A549 (cell line): ENCODE results near the gene SRGAP3.

Source experiments
- CBX2 ChIP-seq: fragments of 200-600 bp; sonication (generic); IDR thresholded peaks from 2 replicates; pipeline ENCODE4 v1.6.1; 2016; ENCODE audit warnings: low read depth, mild to moderate bottlenecking, borderline replicate concordance
- CEBPB ChIP-seq, 2 experiments: fragments of >200 bp in 1 of 2; sonication (Bioruptor Twin) in 1 of 2; formaldehyde crosslinking in 1 of 2; IDR thresholded peaks; 2 replicates each; pipeline ENCODE4 v1.6.1; 2012 to 2016
- CHD2 ChIP-seq: fragments of 150-350 bp; IDR thresholded peaks from 2 replicates; pipeline ENCODE4 v1.6.1; 2014; ENCODE audit warnings: low read length; ENCODE audit not compliant: partially characterized antibody
- ESRRA ChIP-seq: fragments of 150-350 bp; IDR thresholded peaks from 2 replicates; pipeline ENCODE4 v1.6.1; 2014; ENCODE audit warnings: mild to moderate bottlenecking, low read length, borderline replicate concordance
- FOSL2 ChIP-seq, 2 experiments: fragments of 450-650 bp in 1 of 2; fragments of >200 bp in 1 of 2; sonication (Bioruptor Twin) in 1 of 2; formaldehyde crosslinking; IDR thresholded peaks; 2 replicates each; pipeline versions ENCODE4 v1.5.0 to v1.6.1; 2016 to 2020; ENCODE audit warnings: mild to moderate bottlenecking in 1 of 2, moderate library complexity in 1 of 2
- PHF8 ChIP-seq: fragments of 200-600 bp; sonication (generic); IDR thresholded peaks from 2 replicates; pipeline ENCODE4 v1.6.1; 2016; ENCODE audit warnings: low read depth, mild to moderate bottlenecking, antibody characterized with exemption, moderate library complexity, borderline replicate concordance
- RAD21 ChIP-seq, 2 experiments: fragments of >200 bp in 1 of 2; sonication (Bioruptor Twin) in 1 of 2; formaldehyde crosslinking in 1 of 2; IDR thresholded peaks in 1 of 2; conservative IDR thresholded peaks in 1 of 2; 2 replicates in 1 of 2; 3 replicates in 1 of 2; pipeline ENCODE4 v1.6.1; 2012 to 2018; ENCODE audit warnings: inconsistent platforms in 1 of 2
- RFX5 ChIP-seq: fragments of 450-650 bp; IDR thresholded peaks from 2 replicates; pipeline ENCODE4 v1.7.1; 2014; ENCODE audit warnings: antibody characterized with exemption, mild to moderate bottlenecking, moderate library complexity
- TF ChIP-seq, protein P1 (sequence below): fragments of 250-450 bp; sonication (Bioruptor Pico); IDR thresholded peaks from 2 replicates; pipeline ENCODE4 v1.5.0; 2021; ENCODE audit warnings: mild to moderate bottlenecking, moderate library complexity, borderline replicate concordance
- TF ChIP-seq, protein P2 (sequence below): fragments of >200 bp; sonication (Bioruptor Twin); formaldehyde crosslinking; IDR thresholded peaks from 3 replicates; pipeline ENCODE4 v1.5.1; 2016

DNA sequence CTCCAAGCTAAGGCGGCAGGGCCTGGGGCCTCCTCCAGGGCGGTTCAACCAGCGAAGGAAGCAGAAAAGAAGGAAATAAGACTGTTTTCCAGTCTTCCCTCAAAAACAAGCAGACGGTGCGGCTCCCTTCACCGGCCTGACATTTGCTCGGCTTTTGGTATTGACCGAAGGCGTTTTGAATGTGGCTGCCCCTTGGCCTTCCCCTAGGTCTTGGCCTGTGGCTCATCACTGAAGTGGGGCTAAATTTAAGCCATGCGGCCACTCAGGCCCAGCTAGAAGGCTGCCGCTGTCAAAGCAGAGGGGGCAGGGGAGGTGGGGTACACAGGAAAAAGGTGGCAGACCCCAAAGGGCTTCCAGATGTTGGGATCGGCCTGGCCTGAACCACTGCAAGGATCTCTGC, 86.2 kb downstream of the SRGAP3 start:
- TF ChIP-seq, protein P1, sequence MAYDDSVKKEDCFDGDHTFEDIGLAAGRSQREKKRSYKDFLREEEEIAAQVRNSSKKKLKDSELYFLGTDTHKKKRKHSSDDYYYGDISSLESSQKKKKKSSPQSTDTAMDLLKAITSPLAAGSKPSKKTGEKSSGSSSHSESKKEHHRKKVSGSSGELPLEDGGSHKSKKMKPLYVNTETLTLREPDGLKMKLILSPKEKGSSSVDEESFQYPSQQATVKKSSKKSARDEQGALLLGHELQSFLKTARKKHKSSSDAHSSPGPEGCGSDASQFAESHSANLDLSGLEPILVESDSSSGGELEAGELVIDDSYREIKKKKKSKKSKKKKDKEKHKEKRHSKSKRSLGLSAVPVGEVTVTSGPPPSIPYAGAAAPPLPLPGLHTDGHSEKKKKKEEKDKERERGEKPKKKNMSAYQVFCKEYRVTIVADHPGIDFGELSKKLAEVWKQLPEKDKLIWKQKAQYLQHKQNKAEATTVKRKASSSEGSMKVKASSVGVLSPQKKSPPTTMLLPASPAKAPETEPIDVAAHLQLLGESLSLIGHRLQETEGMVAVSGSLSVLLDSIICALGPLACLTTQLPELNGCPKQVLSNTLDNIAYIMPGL (CRISPR knock-in tag) = no peak
- TF ChIP-seq RAD21 (conservative IDR thresholded peaks at IDR 0.05 in 1 of 2, IDR thresholded peaks at IDR 0.05 in 1 of 2) = no peak
- TF ChIP-seq, protein P2, sequence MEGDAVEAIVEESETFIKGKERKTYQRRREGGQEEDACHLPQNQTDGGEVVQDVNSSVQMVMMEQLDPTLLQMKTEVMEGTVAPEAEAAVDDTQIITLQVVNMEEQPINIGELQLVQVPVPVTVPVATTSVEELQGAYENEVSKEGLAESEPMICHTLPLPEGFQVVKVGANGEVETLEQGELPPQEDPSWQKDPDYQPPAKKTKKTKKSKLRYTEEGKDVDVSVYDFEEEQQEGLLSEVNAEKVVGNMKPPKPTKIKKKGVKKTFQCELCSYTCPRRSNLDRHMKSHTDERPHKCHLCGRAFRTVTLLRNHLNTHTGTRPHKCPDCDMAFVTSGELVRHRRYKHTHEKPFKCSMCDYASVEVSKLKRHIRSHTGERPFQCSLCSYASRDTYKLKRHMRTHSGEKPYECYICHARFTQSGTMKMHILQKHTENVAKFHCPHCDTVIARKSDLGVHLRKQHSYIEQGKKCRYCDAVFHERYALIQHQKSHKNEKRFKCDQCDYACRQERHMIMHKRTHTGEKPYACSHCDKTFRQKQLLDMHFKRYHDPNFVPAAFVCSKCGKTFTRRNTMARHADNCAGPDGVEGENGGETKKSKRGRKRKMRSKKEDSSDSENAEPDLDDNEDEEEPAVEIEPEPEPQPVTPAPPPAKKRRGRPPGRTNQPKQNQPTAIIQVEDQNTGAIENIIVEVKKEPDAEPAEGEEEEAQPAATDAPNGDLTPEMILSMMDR = no peak
- no peak for TF ChIP-seq PHF8
- TF ChIP-seq FOSL2 (IDR thresholded peaks at IDR 0.05) = no peak
- no peak for TF ChIP-seq FOSL2 (CRISPR knock-in tag; IDR thresholded peaks at IDR 0.05)
- no peak for TF ChIP-seq CHD2
- no peak for TF ChIP-seq CEBPB (IDR thresholded peaks at IDR 0.05)
- no peak for TF ChIP-seq RFX5
- TF ChIP-seq CBX2 = no peak
- no peak for TF ChIP-seq ESRRA
